GM12801 (cell line): ENCODE measurements around the gene STOML3.

ENCODE experiments used
- TF ChIP-seq, protein P1 (sequence below): IDR thresholded peaks from one replicate; pipeline ENCODE4 v1.5.1; 2011; ENCODE audit warnings: control low read depth; ENCODE audit not compliant: insufficient read length; ENCODE audit errors: extremely low read depth

The STOML3 gene

DNA sequence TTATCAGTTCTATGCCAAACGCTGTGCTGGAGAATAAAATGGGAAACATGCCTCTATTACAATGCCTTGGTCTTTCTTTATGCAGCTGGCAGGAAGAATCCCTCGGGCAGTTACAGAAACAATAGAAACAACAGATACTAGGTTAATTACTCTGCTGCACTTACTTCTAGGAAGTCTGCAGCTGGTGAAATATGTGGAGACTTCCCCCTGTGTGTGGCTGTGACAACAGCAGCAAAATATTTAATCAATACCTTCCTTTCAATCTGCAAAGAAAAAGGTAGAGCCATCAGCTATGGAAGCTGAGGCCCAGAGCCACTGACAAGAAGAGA is 9.9 kb downstream of the STOML3 start:
- TF ChIP-seq, protein P1, sequence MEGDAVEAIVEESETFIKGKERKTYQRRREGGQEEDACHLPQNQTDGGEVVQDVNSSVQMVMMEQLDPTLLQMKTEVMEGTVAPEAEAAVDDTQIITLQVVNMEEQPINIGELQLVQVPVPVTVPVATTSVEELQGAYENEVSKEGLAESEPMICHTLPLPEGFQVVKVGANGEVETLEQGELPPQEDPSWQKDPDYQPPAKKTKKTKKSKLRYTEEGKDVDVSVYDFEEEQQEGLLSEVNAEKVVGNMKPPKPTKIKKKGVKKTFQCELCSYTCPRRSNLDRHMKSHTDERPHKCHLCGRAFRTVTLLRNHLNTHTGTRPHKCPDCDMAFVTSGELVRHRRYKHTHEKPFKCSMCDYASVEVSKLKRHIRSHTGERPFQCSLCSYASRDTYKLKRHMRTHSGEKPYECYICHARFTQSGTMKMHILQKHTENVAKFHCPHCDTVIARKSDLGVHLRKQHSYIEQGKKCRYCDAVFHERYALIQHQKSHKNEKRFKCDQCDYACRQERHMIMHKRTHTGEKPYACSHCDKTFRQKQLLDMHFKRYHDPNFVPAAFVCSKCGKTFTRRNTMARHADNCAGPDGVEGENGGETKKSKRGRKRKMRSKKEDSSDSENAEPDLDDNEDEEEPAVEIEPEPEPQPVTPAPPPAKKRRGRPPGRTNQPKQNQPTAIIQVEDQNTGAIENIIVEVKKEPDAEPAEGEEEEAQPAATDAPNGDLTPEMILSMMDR = no peak

DNA sequence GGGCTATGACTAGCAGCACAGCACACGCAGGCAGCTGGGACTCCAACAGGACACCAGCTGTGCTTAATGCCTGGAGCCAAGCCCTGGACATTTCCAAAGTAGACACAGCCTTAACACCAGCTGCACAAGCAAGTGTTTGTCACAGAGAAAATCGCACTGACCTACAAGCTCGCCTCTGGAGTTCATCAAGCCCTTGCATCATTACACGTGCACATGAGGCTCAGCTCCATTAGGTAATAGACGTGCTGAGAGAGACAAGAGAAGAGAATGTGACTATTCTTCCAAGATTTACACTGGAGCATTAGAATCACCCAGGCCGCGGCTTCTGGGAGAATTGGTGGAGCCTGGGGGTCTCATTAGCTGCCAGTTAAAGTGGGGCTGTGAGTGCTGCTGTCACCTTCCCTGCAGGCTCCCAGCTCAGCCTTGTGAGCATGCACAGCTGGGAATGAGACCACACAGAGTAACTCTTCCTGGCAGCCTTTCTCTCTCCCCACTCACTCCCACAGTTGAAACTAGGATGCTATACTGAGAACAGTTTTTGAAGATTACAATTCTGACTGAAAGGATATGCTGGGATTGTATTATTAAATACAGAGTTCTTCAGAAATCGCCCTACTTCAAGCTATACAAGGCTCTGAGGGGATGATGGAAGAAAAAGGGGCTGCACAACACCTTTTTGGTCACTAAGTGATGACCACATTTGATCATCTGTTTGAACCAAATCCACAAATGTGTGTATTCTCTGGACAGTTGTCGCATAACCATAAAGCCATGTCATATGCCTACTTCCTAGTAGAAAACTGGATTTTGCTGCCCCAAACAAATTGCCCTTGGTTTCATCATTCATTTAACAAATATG is 10.5 kb downstream of the STOML3 start:
- TF ChIP-seq, protein P1 = no peak

DNA sequence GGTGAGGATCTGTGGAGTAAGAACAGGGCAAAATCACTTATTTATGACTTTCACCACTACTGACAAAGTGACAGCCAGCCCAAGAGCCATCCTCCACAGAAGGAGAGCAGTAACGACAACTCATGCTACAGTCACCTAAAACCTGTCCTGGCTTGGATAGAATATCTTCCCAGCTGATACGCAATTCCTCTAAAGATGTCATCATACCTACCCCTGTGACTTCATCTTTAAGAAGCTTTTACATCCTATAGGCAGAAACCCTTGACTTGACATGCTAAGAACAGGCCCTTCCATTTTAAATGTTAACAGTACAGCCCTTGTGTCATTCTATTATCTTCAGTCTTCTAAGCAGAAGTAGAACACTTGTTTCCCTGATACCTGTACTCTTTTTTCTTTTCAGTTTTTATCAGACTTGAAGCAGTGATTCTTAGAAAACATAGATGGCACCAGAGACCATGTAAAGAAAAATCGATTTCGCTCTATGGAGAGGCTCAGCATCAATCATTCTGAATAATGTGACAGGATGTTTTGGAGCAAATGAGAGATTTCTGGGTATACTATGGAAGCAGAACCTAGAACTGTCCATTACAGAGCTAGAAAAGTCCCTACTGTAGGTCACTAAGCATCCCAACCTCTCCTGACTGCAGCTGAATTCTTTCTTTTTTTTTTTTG is 20.1 kb downstream of the STOML3 start:
- TF ChIP-seq, protein P1 = no peak

DNA sequence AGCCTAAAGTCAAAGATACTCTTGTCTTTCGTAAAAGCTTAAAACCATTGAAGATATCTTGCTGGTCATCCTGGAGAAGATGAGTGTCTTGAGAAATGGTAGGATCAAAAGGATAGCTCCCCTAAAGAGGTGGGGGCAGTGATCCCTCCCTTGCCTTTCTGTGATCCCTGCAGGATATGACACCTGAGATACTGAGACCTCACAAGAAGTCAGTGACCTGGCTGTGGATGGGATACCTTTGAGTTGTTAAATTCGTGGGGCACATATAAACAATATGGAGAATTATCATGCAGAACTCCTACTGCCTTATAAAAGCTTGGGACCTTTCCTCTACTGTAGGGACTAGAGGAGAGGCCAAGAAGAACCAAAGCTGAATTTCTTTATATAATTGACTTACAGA is 21.4 kb downstream of the STOML3 start:
- TF ChIP-seq, protein P1 = no peak

DNA sequence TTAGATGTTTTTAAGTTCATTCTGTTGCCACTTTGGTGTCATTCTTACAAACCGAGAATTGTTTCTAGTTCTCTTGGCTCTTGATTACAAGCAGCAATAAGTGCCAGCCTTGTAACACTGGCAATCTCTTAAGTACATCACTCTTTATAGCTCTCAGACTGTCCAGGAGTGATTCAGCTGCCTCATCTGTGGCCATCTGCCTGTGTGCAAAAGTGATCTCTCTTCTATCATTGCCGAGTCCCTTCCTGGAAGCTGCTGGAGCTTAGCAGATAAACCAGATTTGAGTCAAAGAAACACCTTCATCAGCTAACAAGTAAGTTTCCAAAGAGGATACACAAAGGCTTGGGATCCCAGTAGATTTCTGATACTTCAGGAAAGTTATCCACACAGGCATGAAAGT is 23.2 kb downstream of the STOML3 start:
- TF ChIP-seq, protein P1 = no peak

DNA sequence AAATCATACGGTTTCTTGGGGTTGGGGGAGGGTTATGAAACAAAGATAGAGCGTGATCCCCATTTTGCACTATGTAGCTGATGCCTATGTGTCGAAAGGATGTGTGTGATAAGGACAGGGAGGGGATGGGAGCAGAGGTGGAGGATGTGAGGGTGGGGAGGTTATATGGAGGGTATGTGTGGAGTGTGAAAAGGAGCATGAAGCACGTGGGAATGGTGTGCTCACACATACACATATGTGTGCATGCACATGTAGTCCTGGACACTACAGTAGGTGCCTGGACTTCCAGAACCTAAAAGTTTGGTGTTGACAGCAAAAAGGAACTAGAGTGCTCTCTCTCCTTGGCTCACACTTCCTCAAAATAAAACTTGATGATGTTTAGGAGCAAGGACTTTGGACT is 25.4 kb downstream of the STOML3 start:
- TF ChIP-seq, protein P1 = no peak

DNA sequence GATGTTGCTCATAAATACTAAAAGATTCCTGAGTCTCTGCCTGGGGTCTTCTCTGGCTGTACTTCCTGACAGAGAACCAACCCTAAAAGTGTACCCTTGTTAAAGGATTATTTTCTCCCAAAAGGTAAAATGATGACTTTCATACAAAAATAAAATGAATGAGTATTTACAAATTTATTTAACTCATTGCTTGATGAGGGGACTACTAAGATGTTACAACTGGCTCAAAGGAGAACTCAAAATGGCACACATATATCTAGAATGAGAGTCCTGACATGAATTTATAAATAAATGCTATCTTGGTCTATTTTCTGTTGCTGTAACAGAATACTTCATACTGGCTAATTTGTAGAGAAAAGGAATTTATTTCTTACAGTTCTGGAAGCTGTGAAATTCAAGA is 30.5 kb downstream of the STOML3 start:
- TF ChIP-seq, protein P1 = no peak
